AG09319 (cell line): ENCODE measurements around the gene FSD2.

Source experiments
- DNase-seq: peaks from one replicate; pipeline ENCODE4 v3.0.0-alpha.2; 2010; ENCODE audit warnings: low read depth; ENCODE audit errors: extremely low read depth
- CTCF ChIP-seq: IDR thresholded peaks from 2 replicates; pipeline ENCODE4 v1.5.1; 2011; ENCODE audit warnings: low read depth, mild to moderate bottlenecking, inconsistent platforms, low read length, moderate library complexity

The FSD2 gene

GRCh38 chr15:82743810-82744209 is 62.1 kb downstream of the FSD2 start:
- DNase-seq: no peak
- no peak for TF ChIP-seq CTCF

- TF ChIP-seq CTCF: no peak
- DNase-seq: no peak
Observed at GRCh38 chr15:82742134-82742533, 63.7 kb downstream of the FSD2 start.

GRCh38 chr15:82739086-82739485 is 66.8 kb downstream of the FSD2 start:
- DNase-seq: no peak
- no peak for TF ChIP-seq CTCF

GRCh38 chr15:82737975-82738374 is 67.9 kb downstream of the FSD2 start:
- DNase-seq: no peak
- no peak for TF ChIP-seq CTCF

- no peak for TF ChIP-seq CTCF
- no peak for DNase-seq
Observed at GRCh38 chr15:82731527-82731926, 74.3 kb downstream of the FSD2 start.

GRCh38 chr15:82730022-82730530 is 75.8 kb downstream of the FSD2 start:
- DNase-seq: no peak
- no peak for TF ChIP-seq CTCF

- no peak for TF ChIP-seq CTCF
Observed at GRCh38 chr15:82726816-82727215, 79.1 kb downstream of the FSD2 start.

More at GRCh38 chr15:82726816-82727215, 79.1 kb downstream of the FSD2 start:
- no peak for DNase-seq
